DOHH2 (cell line): ENCODE data around the gene ATP8A2.

Experiments
- H3F3A ChIP-seq: fragments of 200-600 bp; sonication (generic), shearing (Covaris generic); 2 replicates; pipeline ENCODE4 v1.6.0; 2016; ENCODE audit warnings: antibody characterized with exemption, mild to moderate bottlenecking; ENCODE audit not compliant: control insufficient read depth, insufficient read depth
- H3K27ac ChIP-seq: fragments of 200-600 bp; sonication (generic); 2 replicates; pipeline ENCODE4 v1.5.1; 2014; ENCODE audit warnings: low read depth, mild to moderate bottlenecking, low read length, moderate library complexity
- H3K27me3 ChIP-seq: fragments of 200-600 bp; sonication (generic); 2 replicates; pipeline ENCODE4 v1.6.1; 2014; ENCODE audit warnings: mild to moderate bottlenecking, low read length, mixed read lengths; ENCODE audit not compliant: control insufficient read depth
- H3K36me3 ChIP-seq: fragments of 200-600 bp; sonication (generic); 2 replicates; pipeline ENCODE4 v1.6.1; 2014; ENCODE audit warnings: mild to moderate bottlenecking, low read length, moderate library complexity, mixed read lengths; ENCODE audit not compliant: control insufficient read depth
- H3K4me1 ChIP-seq: fragments of 200-600 bp; sonication (generic); 2 replicates; pipeline ENCODE4 v1.6.1; 2014; ENCODE audit warnings: mild to moderate bottlenecking, low read length, mixed read lengths; ENCODE audit not compliant: control insufficient read depth
- H3K4me2 ChIP-seq: fragments of 200-600 bp; sonication (generic); 2 replicates; pipeline ENCODE4 v1.6.0; 2014; ENCODE audit warnings: mild to moderate bottlenecking, low read length, moderate library complexity
- H3K4me3 ChIP-seq: fragments of 200-600 bp; sonication (generic); 2 replicates; pipeline ENCODE4 v1.5.1; 2014; ENCODE audit warnings: mild to moderate bottlenecking, low read length, mixed read lengths
- H3K79me2 ChIP-seq: fragments of 200-600 bp; sonication (generic); 2 replicates; pipeline ENCODE4 v1.6.1; 2014; ENCODE audit warnings: mild to moderate bottlenecking, low read length, mixed read lengths; ENCODE audit not compliant: control insufficient read depth
- H3K9me2 ChIP-seq: fragments of 200-600 bp; sonication (generic); replicated peaks from 2 replicates; pipeline ENCODE4 v1.6.1; 2014; ENCODE audit warnings: mild to moderate bottlenecking, low read length, mixed read lengths; ENCODE audit not compliant: control insufficient read depth
- H3K9me3 ChIP-seq: fragments of 200-600 bp; sonication (generic); 2 replicates; pipeline ENCODE4 v1.6.1; 2014; ENCODE audit warnings: antibody characterized with exemption, low read length, mixed read lengths; ENCODE audit not compliant: control insufficient read depth, insufficient read depth
- H4K20me1 ChIP-seq: fragments of 200-600 bp; sonication (generic); 2 replicates; pipeline ENCODE4 v1.6.0; 2014; ENCODE audit warnings: low read depth, mild to moderate bottlenecking, antibody characterized with exemption, low read length, moderate library complexity; ENCODE audit not compliant: control insufficient read depth, insufficient read depth
- EZH2phosphoT487 ChIP-seq: fragments of 200-600 bp; sonication (generic); IDR thresholded peaks from 2 replicates; pipeline ENCODE4 v1.6.1; 2017; ENCODE audit warnings: borderline replicate concordance, mild to moderate bottlenecking, antibody characterized with exemption, low read length, moderate library complexity, mixed read lengths
- TF ChIP-seq, protein P1 (sequence below): fragments of 200-600 bp; sonication (generic); IDR thresholded peaks from one replicate; pipeline ENCODE4 v1.5.1; 2014; ENCODE audit warnings: antibody characterized with exemption, mild to moderate bottlenecking, low read depth, low read length; ENCODE audit not compliant: poor library complexity, severe bottlenecking

ATP8A2 gene

GRCh38 chr13:25377244-25377962, 5.6 kb downstream of the ATP8A2 start:
- H3K27ac ChIP-seq: no peak overlapping the region
- no peak overlapping the region for H3K4me3 ChIP-seq
- H3F3A ChIP-seq: no peaks in the 10 kb centered on the region
- TF ChIP-seq EZH2phosphoT487: no peak
- TF ChIP-seq, protein P1, sequence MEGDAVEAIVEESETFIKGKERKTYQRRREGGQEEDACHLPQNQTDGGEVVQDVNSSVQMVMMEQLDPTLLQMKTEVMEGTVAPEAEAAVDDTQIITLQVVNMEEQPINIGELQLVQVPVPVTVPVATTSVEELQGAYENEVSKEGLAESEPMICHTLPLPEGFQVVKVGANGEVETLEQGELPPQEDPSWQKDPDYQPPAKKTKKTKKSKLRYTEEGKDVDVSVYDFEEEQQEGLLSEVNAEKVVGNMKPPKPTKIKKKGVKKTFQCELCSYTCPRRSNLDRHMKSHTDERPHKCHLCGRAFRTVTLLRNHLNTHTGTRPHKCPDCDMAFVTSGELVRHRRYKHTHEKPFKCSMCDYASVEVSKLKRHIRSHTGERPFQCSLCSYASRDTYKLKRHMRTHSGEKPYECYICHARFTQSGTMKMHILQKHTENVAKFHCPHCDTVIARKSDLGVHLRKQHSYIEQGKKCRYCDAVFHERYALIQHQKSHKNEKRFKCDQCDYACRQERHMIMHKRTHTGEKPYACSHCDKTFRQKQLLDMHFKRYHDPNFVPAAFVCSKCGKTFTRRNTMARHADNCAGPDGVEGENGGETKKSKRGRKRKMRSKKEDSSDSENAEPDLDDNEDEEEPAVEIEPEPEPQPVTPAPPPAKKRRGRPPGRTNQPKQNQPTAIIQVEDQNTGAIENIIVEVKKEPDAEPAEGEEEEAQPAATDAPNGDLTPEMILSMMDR: no peak
- no peaks in the 10 kb centered on the region for H3K9me3 ChIP-seq
- peaks cover 19% of the 10 kb centered on the region for H3K27me3 ChIP-seq
- no peaks in the 10 kb centered on the region for H3K9me2 ChIP-seq
- H4K20me1 ChIP-seq: no peaks in the 10 kb centered on the region
- no peaks in the 10 kb centered on the region for H3K79me2 ChIP-seq
- H3K36me3 ChIP-seq: no peaks in the 10 kb centered on the region
- H3K4me1 ChIP-seq: no peaks in the 10 kb centered on the region
- no peak overlapping the region for H3K4me2 ChIP-seq

- H3K27ac ChIP-seq: no peak overlapping the region
- H3K79me2 ChIP-seq: no peaks in the 10 kb centered on the region
- H3K4me3 ChIP-seq: no peak overlapping the region
- H3K36me3 ChIP-seq: no peaks in the 10 kb centered on the region
- no peaks in the 10 kb centered on the region for H3K9me3 ChIP-seq
- no peak overlapping the region for H3K4me2 ChIP-seq
- H3F3A ChIP-seq: no peaks in the 10 kb centered on the region
- H3K4me1 ChIP-seq: no peaks in the 10 kb centered on the region
- H3K27me3 ChIP-seq: peaks cover 10% of the 10 kb centered on the region
- no peaks in the 10 kb centered on the region for H3K9me2 ChIP-seq
- no peaks in the 10 kb centered on the region for H4K20me1 ChIP-seq
- TF ChIP-seq, protein P1: no peak
- TF ChIP-seq EZH2phosphoT487: no peak
Observed at GRCh38 chr13:25378528-25378927, 6.8 kb downstream of the ATP8A2 start.

DNA sequence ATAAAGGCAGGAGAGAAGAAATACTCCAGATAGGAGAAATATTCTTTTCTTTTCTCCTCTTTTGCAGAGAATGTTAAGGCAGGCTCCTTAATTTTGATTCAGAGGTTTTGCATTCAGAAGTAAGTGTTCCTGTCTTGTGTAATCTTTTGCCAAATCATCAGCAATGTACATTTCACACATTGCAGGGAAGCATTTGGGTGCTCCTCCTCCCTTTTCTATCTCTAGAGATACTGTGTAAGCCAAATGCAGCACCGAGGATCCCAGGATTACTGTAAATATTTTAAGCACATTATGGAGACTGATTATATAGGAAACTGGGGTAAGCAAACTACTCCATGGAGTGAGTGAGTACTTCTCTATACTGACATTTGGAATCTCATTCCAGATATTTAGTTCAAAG, 7.2 kb downstream of the ATP8A2 start:
- H3K4me2 ChIP-seq: no peak overlapping the region
- no peaks in the 10 kb centered on the region for H3K9me2 ChIP-seq
- H3K27ac ChIP-seq: no peak overlapping the region
- TF ChIP-seq, protein P1: no peak
- TF ChIP-seq EZH2phosphoT487: no peak
- H3K4me3 ChIP-seq: no peak overlapping the region
- H3K79me2 ChIP-seq: no peaks in the 10 kb centered on the region
- no peaks in the 10 kb centered on the region for H3K36me3 ChIP-seq
- no peaks in the 10 kb centered on the region for H3K4me1 ChIP-seq
- no peaks in the 10 kb centered on the region for H4K20me1 ChIP-seq
- H3K27me3 ChIP-seq: peaks cover 9% of the 10 kb centered on the region
- H3F3A ChIP-seq: no peaks in the 10 kb centered on the region
- no peaks in the 10 kb centered on the region for H3K9me3 ChIP-seq
